SK-N-SH treated with all-trans-retinoic acid at 6 μM for 48 hours (cell line): ENCODE measurements around the gene GSG1L.

Experiments
- ATAC-seq: fragments of 200-7000 bp; cut with Tn5 transposase; 3 replicates; pipeline ENCODE4 v1.9.1; 2020; ENCODE audit warnings: mild to moderate bottlenecking, moderate library complexity
- ARNTL ChIP-seq: fragments of 450-650 bp; formaldehyde crosslinking; IDR thresholded peaks from 2 replicates; pipeline ENCODE4 v1.5.0; 2020; ENCODE audit warnings: low read depth, mild to moderate bottlenecking, moderate library complexity, borderline replicate concordance
- BACH2 ChIP-seq: fragments of 250-450 bp; sonication (Bioruptor Pico); IDR thresholded peaks from 2 replicates; pipeline ENCODE4 v1.9.0; 2021; ENCODE audit warnings: mild to moderate bottlenecking, borderline replicate concordance
- CREB5 ChIP-seq: fragments of 250-450 bp; sonication (Bioruptor Pico); IDR thresholded peaks from 2 replicates; pipeline ENCODE4 v1.5.1; 2020; ENCODE audit warnings: low read depth, mild to moderate bottlenecking, moderate library complexity
- CSDC2 ChIP-seq: fragments of 250-450 bp; sonication (Bioruptor Pico); IDR thresholded peaks from 2 replicates; pipeline ENCODE4 v1.5.0; 2020; ENCODE audit warnings: mild to moderate bottlenecking, moderate library complexity
- CSRNP3 ChIP-seq: fragments of 250-450 bp; sonication (Bioruptor Pico); IDR thresholded peaks from 2 replicates; pipeline ENCODE4 v1.5.1; 2021; ENCODE audit warnings: mild to moderate bottlenecking, moderate library complexity
- ESRRG ChIP-seq: fragments of 250-450 bp; sonication (Bioruptor Pico); IDR thresholded peaks from 2 replicates; pipeline ENCODE4 v1.6.1; 2021; ENCODE audit warnings: mild to moderate bottlenecking
- ISL1 ChIP-seq: fragments of 250-450 bp; sonication (Bioruptor Pico); IDR thresholded peaks from 2 replicates; pipeline ENCODE4 v2.1.2; 2022; ENCODE audit warnings: mild to moderate bottlenecking, moderate library complexity
- OSR1 ChIP-seq: fragments of 250-450 bp; sonication (Bioruptor Pico); IDR thresholded peaks from 2 replicates; pipeline ENCODE4 v1.8.0; 2022; ENCODE audit warnings: moderate library complexity, mild to moderate bottlenecking, inconsistent platforms
- POU6F1 ChIP-seq: fragments of 250-450 bp; sonication (Bioruptor Pico); IDR thresholded peaks from 2 replicates; pipeline ENCODE4 v1.8.0; 2021; ENCODE audit warnings: low read depth, mild to moderate bottlenecking, moderate library complexity, borderline replicate concordance
- PPARA ChIP-seq: fragments of 250-450 bp; sonication (Bioruptor Pico); IDR thresholded peaks from 2 replicates; pipeline ENCODE4 v1.5.0; 2020; ENCODE audit warnings: mild to moderate bottlenecking, borderline replicate concordance
- RARB ChIP-seq: fragments of 250-450 bp; sonication (Bioruptor Pico); IDR thresholded peaks from 2 replicates; pipeline ENCODE4 v1.8.0; 2021; ENCODE audit warnings: mild to moderate bottlenecking, moderate library complexity
- TCF4 ChIP-seq: fragments of 250-450 bp; sonication (Bioruptor Pico); IDR thresholded peaks from 2 replicates; pipeline ENCODE4 v1.8.0; 2021; ENCODE audit warnings: mild to moderate bottlenecking, moderate library complexity, borderline replicate concordance
- TOX ChIP-seq: fragments of 250-450 bp; sonication (Bioruptor Pico); IDR thresholded peaks from 2 replicates; pipeline ENCODE4 v1.8.0; 2021; ENCODE audit warnings: mild to moderate bottlenecking, moderate library complexity, borderline replicate concordance
- ZC3H10 ChIP-seq: fragments of 250-450 bp; sonication (Bioruptor Pico); IDR thresholded peaks from 2 replicates; pipeline ENCODE4 v1.5.1; 2021; ENCODE audit warnings: mild to moderate bottlenecking, moderate library complexity
- ZFP3 ChIP-seq: fragments of 250-450 bp; sonication (Bioruptor Pico); IDR thresholded peaks from 2 replicates; pipeline ENCODE4 v1.5.0; 2020; ENCODE audit warnings: mild to moderate bottlenecking, moderate library complexity
- ZFP30 ChIP-seq: fragments of 450-650 bp; formaldehyde crosslinking; IDR thresholded peaks from 2 replicates; pipeline ENCODE4 v1.5.0; 2022; ENCODE audit warnings: mild to moderate bottlenecking, moderate library complexity
- ZNF565 ChIP-seq: fragments of 450-650 bp; formaldehyde crosslinking; conservative IDR thresholded peaks from 2 replicates; pipeline ENCODE4 v1.5.0; 2020; ENCODE audit warnings: low read depth, mild to moderate bottlenecking, moderate library complexity
- ZNF70 ChIP-seq: fragments of 450-650 bp; formaldehyde crosslinking; IDR thresholded peaks from 2 replicates; pipeline ENCODE4 v1.5.0; 2020; ENCODE audit warnings: mild to moderate bottlenecking, moderate library complexity
- ZNF8 ChIP-seq: fragments of 450-650 bp; formaldehyde crosslinking; IDR thresholded peaks from 2 replicates; pipeline ENCODE4 v1.5.0; 2020; ENCODE audit warnings: mild to moderate bottlenecking, moderate library complexity

Gene GSG1L

GRCh38 chr16:27792486-27793248 is 270.8 kb downstream of the GSG1L start:
- TF ChIP-seq ZFP3 (CRISPR knock-in tag) = peak; percentile 65; the same call in 1 of the 2 replicates
- TF ChIP-seq TCF4 (CRISPR knock-in tag) = no peak
- TF ChIP-seq, all 23 proteins: peak for 1
- no peak for ATAC-seq

- ATAC-seq = no peak
- TF ChIP-seq TCF4 (CRISPR knock-in tag) (no peak), ISL1 (no peak), OSR1 (CRISPR knock-in tag) (no peak), CREB5 (CRISPR knock-in tag) (no peak), ZFP30 (no peak), PPARA (CRISPR knock-in tag) (no peak), ZNF70 (CRISPR knock-in tag) (no peak), CSRNP3 (no peak), ARNTL (CRISPR knock-in tag) (no peak), BACH2 (CRISPR knock-in tag) (no peak), CSDC2 (CRISPR knock-in tag) (no peak), ESRRG (CRISPR knock-in tag) (no peak), ZC3H10 (no peak), TOX (CRISPR knock-in tag) (no peak), RARB (CRISPR knock-in tag) (no peak), POU6F1 (no peak)
Measured at GRCh38 chr16:27791404-27791719, 272.2 kb downstream of the GSG1L start.

- TF ChIP-seq ZC3H10 (no peak), BACH2 (CRISPR knock-in tag) (no peak), ARNTL (CRISPR knock-in tag) (no peak), ZFP30 (no peak), CSDC2 (CRISPR knock-in tag) (no peak), CREB5 (CRISPR knock-in tag) (no peak), CSRNP3 (no peak), ZFP3 (CRISPR knock-in tag) (no peak), RARB (CRISPR knock-in tag) (no peak), ZNF8 (CRISPR knock-in tag) (no peak), TOX (CRISPR knock-in tag) (no peak), ZNF565 (no peak)
- no peak for ATAC-seq
Measured at GRCh38 chr16:27790546-27791403, 272.7 kb downstream of the GSG1L start.
